Left renal cortex interstitium (tissue), 4 donors: ENCODE measurements around the gene MOB3A. TPM values are rescaled to one million over a fixed set of nuclear protein-coding genes. Genes with fewer than 3 reads are reported as not detected.

Experiments
- DNase-seq, 4 donors: peaks; one replicate each; pipeline ENCODE4 v3.0.0-alpha.2; 2013; ENCODE audit warnings: low read depth in 4 of 4, low spot score in 2 of 4, missing footprints in 1 of 4
- polyA plus RNA-seq, 4 donors: library from polyadenylated mRNA; unstranded; fragments of 120-200 nt; gene quantifications; one replicate each; pipeline ENCODE4 v1.2.1, GENCODE V29; 2013; ENCODE audit not compliant: insufficient read length in 4 of 4

Gene MOB3A
- polyA plus RNA-seq, 4 donors, result 20.9 to 33.3 (median 25.1) TPM

DNA sequence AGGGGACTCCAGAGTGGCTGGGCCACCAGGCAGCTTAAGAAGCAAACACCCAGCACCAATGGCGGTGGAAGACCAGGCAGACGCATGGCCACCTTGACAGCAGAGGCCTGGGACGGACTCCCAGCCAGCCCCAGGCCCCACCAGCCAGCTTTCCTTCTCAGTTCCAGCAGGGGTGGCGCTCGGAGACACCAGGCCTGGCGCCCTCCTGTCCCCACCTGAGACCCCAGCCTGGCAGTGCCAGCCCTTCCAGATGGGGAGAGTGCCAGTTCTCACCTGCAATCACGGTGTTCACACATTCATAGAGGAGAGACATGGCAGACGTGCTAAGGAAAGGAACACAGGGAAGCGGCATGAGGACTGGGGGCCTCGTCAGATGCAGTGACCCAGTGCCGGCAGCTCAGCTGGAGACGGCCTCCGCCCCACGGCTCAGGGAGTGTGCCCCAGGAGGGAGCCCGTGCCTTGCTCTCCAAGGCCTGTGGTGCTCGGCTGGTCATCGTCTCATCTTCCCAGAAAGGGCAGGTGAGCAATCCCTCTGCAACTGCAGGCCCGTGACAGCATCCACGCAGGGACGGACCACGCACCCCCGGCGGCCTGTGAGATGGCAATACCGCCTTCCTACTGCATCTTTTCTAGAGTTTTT is 30.9 kb upstream of the MOB3A start:
- no peak for DNase-seq

DNA sequence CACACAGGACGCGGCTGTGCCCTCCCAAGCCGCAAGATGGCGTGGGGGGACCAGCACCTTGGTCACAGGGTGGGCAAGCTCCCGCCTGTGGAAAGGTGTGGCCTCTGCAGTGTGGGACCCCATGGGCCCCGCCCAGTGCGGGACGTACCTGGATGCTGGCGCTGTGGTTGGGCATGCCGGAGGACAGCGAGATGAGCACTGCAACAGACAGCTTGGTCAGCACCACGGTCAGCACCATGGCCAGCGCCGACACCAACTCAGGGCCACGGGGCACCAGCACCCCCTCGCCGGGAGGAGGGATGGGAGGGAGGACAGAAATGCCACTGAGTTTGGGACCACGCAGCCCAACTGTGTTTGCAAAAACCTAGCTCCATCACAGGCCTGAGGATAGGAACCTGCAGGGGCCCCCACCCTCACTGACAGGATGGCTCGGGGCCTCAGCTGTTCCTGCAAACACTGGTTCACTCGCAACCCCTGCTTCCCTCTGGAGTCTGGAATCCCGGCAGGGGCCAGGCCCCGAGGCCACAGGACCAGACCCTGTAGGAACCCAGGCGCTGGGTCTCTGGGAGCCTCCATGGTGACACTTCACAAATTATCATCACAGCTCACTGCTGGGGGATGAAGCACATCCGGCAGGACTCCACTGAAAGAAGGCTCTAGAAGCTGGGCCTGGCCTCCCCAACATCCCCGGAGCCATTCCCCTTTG is 27.7 kb upstream of the MOB3A start:
- DNase-seq, result no peak

DNA sequence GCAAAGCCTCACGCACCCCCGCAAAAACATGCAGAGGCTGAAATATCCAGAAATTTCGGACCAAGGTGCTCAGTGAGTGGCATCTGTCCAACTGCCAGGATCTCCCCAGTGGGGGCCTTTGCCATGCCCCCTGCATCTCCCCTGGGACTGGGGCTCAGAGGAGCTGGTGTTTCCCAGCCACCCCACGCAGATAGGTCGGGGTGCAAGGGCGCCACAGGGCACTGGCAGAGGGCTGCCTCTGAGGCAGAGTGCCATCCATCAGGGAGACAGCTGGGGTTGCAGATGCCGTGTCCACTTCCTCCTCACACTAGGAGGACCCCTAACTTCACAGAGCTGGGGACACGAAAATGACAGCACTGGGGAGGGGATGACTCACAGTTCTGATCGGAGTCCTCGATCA is 26.9 kb upstream of the MOB3A start:
- no peak for DNase-seq

DNA sequence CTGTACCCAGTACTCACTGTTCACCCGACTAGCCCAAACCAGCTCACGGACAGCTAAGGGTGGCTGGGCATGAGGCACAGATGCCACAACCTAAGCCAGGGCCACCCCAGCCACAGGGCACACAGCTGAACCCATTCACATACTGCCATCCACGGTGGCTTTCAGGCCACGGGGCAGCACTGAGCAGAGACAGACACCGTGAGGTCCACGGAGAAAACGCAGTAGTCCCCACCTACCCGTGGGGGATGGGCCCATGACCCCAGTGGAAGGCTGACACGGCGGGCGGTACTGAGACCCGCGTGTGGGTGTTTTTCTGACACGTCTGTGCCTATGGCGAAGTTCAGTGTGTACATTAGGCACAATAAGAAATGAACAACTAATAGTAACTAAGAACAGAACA is 26.1 kb upstream of the MOB3A start:
- no peak for DNase-seq

DNA sequence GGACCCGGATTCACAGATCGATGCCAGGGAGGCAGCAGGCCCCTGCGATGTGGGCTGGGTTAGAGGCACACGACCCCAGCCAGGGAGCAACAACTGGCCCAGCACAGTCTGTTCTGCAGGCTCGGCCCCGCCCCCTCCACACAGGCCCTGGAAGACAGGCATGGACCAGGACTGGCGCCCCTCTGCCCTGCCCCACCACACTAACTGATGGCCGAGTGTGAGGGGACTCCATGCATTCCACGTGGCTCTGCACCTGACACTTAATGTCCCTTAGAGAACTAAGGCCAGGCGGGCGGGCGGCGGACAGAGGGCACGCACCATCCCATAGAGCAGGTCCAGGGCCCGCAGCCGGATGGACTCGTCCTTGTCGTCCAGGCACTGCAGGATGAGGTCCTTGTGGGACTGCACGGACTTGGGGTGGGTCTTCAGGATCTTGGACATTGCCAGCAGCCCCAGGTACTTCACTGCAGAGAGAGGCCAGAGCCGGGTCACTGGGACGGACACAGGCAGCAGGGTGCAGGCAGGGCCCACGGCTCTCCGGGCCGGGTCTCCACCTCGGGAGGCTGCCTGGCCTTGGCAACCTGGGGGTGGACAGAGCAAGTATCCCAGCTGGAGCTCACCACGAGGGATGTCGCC is 25.4 kb upstream of the MOB3A start:
- no peak for DNase-seq

DNA sequence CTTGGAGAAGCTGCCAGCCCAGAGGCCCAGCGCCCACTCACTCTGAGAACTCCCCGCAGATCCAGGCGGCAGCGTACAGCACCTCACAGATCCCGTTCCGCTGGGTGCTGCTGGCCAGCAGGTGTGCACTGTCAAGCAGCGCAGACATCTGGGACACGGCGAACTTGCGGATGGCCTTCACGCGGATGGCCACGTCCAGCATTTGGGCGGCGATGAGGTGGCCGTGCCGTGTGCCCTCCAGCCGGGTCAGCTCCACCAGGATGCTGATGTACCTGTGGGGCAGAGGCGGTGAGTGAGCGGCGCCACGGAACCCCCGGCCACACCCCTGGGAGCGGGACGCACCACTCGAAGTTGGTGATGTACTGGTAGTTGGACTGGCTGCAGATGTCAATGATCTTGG is 24.7 kb upstream of the MOB3A start:
- no peak for DNase-seq

DNA sequence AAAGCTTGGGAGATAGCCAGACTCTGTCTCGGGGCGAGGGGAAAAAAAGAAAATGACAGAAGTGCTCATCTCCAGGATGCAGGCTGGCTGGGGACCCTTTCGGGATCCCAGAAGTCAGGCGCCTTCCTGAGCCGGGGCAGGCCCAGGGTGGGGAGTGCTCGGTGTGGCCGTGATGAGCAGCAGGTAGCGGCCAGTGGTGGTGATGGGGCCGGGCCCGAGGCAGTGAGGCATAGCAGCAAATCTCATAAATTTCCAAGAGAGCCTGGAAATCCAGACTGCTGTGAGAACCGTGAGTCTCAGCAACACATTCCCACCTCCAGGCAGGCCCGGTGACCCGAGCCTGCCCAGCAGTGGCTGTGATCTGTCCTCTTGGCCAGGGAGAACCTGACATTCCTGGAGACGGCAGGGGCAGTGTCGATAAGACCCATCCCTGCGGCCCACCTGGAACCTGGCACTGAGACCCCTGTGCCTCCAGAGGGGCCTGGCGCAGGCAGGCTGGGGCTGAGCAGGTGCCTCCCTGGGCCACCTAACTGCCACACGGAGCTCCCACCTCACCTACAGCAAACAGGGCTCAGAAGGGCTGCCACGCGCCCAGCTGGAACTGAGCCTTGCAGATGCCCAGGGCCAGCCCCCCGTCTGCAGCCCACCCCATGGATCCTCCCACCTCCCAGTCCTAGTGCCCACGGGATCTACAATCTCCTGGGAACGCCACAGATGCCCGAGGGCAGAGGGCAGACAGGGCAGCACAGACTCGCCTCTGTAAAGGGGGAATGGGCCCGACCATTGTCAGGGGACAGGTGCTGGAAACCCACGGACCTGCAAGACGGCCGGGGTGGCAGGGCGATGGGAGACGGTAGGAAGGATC is 24.0 kb upstream of the MOB3A start:
- DNase-seq, result no peak

DNA sequence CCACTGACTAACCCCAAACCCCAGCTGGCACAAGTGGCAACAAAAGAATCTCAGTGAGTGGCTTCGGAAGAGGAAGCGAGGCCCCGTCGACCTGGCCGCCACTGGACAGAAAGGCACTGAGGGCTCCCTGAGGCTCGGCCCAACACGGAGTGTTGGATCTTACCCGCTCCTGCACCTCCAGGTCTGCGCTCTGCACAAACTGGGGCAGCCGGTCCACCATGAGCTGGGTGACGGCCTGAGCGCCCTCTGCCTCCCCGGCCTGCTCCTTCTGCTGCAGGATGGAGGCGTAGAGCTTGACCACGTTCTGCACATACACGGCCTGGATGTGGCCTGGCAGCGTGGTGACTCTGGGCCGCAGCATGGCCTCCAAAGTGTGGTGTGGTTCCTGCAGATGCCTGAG is 22.3 kb upstream of the MOB3A start:
- no peak for DNase-seq

DNA sequence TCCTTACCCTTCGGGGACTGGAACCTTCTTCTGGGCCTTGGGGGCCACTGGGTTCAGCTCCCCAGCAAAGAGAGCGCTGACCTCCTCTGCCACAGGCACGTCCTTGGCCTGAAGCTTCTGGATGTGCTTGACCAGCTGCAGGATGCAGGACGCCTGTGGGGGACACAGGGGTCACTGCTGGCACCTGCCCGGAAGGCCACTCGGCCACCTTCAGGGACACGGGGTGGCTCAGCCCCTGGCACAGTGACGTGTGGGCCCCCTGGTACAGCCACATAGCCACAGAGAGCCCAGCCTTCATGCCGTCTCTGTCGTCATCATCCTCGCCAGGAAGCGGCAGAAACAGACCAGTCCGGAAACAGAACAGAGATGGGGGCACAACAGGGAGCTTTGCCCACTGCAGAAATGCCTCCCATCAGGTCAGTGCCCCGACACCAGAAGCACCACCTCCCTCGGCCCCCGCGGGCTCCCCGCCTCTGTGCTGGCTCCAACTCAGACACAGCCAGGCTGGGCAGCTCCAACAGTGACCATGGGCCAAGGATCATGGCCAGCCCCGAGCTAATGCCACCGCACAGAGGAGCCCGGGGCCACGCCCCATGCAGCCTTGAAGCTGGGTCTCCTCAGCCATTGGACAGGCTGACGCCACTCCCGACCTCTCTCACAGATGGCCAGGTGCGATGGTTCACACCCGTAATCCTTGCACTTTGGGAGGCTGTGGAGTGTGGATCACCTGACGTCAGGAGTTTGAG is 21.3 kb upstream of the MOB3A start:
- no peak for DNase-seq

DNA sequence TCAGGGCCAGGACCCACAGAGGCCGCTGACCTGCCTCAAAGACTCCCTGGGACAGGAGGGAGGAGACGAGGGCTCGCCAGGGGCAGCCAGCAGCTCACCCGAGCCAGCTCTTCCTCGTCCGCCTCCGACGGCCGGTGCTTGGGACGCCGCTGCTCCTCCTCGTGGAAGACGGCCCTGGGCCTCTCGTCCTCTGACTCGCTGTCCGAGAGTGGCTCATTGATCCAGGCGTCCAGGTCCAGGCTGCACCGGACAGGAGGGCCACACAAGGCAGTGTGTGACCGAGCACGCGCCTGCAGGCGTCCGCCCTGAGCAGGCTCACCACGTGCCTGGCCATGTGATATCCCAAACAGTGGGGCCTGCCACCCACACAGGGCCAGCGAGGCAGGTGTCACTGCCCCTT is 20.4 kb upstream of the MOB3A start:
- DNase-seq, result no peak

DNA sequence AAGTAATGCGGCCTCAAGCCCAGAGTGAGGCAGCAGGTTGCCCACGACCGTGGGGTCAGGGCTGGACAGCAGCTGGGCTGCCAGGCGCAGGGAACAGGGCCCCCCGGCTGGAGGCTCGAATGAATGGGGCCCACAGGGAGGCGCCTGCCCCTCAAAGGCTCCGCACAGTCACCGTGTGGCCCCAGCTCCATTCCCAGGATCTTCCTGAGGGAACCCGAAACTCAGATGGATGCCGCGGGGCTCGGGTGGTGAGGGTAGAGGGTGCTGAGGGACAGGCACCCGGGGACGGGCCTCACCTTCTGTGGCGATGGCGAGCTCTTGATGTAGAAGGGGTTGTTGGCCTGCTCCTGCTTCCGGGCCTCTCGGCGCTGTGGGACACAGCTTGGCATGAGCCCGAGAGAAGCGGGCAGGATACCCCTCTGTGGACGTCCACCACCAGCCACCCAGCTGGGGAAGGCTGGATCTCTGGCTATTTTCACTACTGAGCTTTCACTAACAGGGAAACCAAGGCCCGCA is 19.8 kb upstream of the MOB3A start:
- DNase-seq, result no peak

DNA sequence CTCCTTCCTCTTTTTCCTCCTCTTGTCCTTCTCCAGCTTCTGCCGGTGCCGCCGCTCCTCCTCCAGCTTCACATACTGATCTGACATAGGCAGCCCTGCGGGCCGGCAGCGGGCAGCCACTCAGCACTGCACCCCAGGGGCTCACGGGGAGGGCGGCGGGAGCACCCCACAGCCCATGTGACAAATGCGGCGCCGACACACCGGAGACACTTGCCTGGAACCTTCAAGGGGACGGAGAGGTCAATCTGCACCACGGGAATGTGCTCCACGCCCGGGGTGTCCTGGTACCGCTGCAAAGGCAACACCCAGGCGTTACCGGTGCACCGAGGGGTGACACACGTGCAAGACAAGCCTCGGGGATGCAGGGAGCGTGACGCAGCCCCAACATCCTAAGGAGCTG is 19.2 kb upstream of the MOB3A start:
- DNase-seq, result no peak

DNA sequence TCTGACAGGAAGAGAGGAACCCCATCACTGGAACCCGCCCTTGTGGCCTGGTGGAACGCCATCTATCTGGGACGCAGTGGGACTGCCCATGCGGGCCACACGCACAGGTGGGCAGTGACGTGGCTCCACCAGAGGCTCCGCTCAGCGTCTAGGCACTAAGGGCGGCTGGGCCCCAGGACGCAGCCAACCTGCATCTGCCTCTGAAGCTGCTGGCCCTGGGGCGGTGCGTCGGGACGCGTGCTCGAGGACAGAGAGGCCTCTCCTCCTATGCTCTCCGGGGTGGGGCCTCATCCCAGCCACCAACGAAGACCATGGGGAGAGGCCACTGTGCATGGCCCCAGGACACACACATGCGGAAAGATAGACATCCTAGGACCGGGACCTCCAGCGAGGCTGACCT is 18.7 kb upstream of the MOB3A start:
- no peak for DNase-seq

DNA sequence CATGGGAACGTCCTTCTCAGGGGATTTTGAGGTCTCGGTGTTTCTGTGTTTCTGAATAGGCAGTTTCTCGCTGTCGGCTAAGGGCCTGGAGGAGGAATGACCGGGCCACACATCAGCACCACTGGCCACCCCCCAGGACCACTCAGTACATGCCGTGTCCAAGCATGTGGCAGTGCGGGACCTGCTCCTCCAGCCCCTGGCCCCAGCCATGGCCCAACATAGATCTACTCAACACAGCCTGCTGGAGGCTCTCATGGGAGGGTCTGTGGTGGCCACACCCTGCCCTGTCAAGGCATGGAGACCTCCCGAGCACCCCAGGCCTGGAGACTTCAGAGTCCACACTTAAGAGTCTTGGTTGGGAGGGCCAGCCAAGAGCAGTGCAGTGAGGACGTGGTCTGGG is 18.1 kb upstream of the MOB3A start:
- no peak for DNase-seq

DNA sequence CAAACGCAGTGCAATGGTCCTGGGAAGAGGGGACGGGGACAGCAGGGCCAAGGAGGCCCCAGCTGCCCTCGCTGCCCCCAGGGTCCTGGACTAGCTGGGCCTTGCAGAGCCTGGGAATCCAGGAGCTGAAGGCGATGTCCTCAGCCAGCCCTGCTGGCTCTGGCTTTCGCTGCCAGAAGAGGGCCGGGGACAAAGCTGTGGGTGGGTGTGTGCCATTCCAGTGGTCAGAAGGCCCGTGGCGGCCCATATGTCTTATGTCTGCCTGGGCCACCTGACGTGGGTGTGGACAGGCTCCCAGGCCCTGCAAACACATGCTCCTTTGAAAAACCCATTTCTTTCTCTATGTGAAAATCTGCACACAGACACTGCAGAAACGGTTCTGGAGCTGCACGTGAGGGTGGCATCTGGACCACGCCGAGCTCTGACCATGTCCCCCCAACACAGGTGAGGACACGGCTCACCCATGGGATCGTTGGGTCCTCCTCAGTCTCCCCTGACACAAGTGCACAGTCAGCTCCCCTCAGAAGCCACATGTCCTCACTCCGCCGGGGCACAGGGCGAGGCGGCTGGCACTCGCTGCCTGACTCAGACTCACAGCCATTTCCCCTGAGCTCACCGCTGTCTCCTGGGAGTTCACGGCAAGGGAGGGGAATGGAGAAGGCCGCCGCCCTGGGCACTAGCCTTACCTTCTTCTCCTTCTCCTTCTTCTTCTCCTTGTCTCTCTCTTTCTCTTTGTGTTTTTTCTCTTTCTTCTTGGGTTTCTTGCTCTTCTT is 17.5 kb upstream of the MOB3A start:
- DNase-seq, result no peak

DNA sequence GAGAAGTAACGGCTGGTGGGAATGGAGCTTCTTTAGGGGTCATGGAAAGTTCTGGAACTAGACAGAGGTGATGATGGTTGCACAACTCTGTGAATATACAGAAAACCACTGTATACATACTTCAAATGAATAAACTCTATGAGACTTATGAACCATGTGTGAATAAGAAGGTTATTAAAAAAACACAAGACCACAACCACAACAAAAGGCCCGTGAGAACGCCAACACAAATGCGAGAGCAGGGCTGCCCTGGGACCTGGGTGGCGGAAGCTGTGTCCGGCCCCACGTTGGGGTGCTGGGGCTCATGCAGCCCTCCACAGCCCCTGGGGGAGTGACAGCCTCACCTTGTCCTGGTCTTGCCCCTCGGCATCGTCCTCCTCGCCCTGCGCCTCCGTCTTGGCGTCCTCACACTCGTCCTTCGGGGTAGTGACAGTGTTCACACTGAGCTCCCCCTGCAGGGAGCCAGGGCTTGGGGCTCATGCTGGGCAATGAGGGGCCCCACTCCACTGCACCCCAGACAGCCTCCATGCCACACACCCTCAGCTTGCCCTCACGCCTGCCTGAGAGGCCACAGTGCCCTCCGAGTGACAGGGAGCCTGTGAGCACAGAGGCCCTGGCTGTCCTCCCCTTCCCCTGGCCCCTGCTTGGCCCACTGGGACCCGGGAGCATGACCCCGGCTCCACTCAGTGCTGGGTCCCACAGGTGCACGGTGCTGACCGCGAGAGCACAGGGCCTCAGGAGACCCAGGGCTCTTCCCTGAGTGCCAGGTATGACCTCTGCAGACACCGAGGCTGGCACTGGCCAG is 16.6 kb upstream of the MOB3A start:
- no peak for DNase-seq

DNA sequence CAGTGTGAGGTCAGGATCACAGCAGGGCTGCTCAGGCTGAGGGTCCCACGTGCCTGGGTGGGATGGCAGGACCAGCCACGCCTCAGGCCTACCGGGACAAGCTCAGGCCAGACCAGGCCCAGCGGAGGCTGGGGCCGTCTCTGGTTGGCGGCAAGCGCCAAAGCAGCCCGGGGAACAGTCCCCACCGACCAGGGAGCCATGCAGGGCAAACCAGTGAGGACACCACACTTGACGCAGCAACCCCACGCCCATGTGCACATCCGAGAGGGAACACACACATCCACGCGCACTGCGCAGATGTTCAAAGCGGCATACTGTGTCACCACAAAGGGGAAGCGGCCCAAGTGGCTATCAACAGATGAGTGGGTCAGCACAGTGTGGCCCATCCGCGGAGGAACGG is 15.8 kb upstream of the MOB3A start:
- DNase-seq, result no peak

DNA sequence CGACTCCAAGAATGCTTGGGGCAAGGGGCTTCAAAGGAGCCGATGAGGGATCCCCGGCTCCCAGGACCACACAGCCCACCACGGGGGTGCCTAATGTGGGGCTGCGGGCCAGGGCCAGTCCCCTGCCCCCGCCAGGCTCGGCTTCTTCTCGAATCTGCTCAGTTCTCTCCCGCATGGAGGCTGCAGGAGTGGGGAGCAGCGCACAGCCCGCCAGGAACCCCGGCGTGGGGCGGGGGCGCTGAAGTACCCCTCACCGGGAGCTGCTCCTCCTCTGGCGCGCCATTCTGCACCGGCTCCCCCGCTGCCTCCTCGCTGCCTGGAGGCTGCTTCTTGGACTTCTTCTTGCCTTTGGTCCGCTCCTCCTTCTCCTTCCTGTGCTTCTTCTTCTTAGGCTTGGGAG is 15.3 kb upstream of the MOB3A start:
- no peak for DNase-seq

DNA sequence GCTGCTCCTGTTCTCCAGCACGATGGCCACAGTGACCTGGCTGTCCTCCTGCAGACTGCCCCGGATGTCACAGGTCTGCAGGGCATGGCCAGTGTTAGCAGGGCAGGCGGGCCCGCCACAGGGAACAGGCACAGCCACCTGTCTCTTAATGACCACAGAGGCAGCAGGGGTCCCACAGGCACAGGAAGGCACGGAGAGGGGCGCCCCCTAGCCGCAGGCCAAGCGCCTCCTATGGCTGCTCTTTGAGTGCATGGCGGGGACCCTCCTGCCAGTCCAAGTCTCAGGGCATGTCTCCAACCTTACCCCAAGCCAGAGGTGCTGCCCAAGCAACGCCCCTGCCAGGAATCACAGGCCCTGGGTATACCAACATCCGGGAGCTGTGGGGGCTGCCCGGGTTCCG is 14.7 kb upstream of the MOB3A start:
- no peak for DNase-seq
